Measurements from ENCODE around the gene ARID5B.

The ARID5B gene

DNA sequence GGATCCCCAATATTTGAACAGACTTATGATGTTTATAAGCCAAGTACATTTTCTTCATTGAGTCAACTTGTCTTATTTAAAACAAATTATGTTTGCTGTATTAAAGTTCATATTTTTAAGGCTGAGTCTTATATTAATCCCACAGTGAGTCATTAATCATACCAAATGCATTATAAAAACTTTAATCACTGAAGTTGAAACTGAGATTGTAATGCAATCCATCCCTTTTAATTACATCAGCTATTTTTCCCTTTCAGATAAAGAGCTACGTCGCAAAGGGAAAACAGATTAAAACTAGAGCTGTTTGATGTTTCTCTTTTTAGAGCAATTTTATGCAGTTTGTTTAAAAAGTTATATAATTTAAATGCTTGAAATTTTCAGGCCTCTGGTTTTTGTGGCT, 183.0 kb downstream of the ARID5B start:
- Histone ChIP-seq H3F3A (ENCODE audit: insufficient read depth, low read length) (no peaks in the 10 kb centered on the region), H2AFZ (ENCODE audit: low read length) (no peak overlapping the region), H3K4me2 (ENCODE audit: low read depth, low read length) (no peak overlapping the region), H4K20me1 (ENCODE audit: insufficient read depth, low read length) (peaks cover 4% of the 10 kb centered on the region; the same call in 1 of the 2 replicates), H3K27me3 (replicated peaks; ENCODE audit: insufficient read depth, low read length) (no peaks in the 10 kb centered on the region), H3K4me3 (ENCODE audit: low read length) (no peak overlapping the region), H3K36me3 (replicated peaks; ENCODE audit: insufficient read depth, low read length) (peaks cover 20% of the 10 kb centered on the region), H3K4me1 (ENCODE audit: low read length) (peaks cover 12% of the 10 kb centered on the region), H3K9ac (ENCODE audit: low read length) (no peak overlapping the region), H3K79me2 (ENCODE audit: low read length) (peaks cover 83% of the 10 kb centered on the region), H3K27ac (ENCODE audit: low read length) (no peak overlapping the region), H3K9me2 (replicated peaks; ENCODE audit: insufficient read depth, low read length) (no peaks in the 10 kb centered on the region), H3K9me3 (replicated peaks; ENCODE audit: insufficient read depth, low read length) (no peaks in the 10 kb centered on the region)
- no peak for DNase-seq
- TF ChIP-seq EZH2 (optimal IDR thresholded peaks at IDR 0.05; ENCODE audit: low read depth, low read length) (no peak), EZH2phosphoT487 (IDR thresholded peaks at IDR 0.05; ENCODE audit: low read length) (no peak)
- TF ChIP-seq, protein P1, sequence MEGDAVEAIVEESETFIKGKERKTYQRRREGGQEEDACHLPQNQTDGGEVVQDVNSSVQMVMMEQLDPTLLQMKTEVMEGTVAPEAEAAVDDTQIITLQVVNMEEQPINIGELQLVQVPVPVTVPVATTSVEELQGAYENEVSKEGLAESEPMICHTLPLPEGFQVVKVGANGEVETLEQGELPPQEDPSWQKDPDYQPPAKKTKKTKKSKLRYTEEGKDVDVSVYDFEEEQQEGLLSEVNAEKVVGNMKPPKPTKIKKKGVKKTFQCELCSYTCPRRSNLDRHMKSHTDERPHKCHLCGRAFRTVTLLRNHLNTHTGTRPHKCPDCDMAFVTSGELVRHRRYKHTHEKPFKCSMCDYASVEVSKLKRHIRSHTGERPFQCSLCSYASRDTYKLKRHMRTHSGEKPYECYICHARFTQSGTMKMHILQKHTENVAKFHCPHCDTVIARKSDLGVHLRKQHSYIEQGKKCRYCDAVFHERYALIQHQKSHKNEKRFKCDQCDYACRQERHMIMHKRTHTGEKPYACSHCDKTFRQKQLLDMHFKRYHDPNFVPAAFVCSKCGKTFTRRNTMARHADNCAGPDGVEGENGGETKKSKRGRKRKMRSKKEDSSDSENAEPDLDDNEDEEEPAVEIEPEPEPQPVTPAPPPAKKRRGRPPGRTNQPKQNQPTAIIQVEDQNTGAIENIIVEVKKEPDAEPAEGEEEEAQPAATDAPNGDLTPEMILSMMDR (IDR thresholded peaks at IDR 0.05; ENCODE audit: low read length), result no peak

DNA sequence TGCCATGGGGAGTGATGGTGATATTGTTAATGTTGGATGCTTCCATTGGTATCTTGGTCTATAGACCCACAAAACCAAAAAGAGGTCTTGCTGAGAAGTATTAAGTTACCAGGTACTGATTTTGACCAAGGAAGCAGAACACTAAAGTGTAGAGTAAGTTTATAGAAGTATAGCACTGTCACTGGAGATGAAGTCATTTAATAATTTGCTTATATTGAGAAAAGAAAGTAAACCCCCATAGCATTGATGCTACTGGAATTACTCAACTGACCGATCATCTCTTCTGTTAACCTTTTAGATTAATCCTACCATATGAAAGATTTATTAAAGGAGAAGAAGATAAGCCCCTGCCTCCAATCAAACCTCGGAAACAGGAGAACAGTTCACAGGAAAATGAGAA, 183.9 kb downstream of the ARID5B start:
- no peak overlapping the region for H3K4me2 ChIP-seq (ENCODE audit: low read depth, low read length)
- peaks cover 81% of the 10 kb centered on the region for H3K79me2 ChIP-seq (ENCODE audit: low read length)
- H3K4me3 ChIP-seq (ENCODE audit: low read length), result no peak overlapping the region
- H3K27ac ChIP-seq (ENCODE audit: low read length), result no peak overlapping the region
- no peaks in the 10 kb centered on the region for H3K9me3 ChIP-seq (replicated peaks; ENCODE audit: insufficient read depth, low read length)
- DNase-seq, result no peak
- H3K9me2 ChIP-seq (replicated peaks; ENCODE audit: insufficient read depth, low read length), result no peaks in the 10 kb centered on the region
- peaks cover 28% of the 10 kb centered on the region for H3K36me3 ChIP-seq (replicated peaks; ENCODE audit: insufficient read depth, low read length)
- H3K4me1 ChIP-seq (ENCODE audit: low read length), result peaks cover 10% of the 10 kb centered on the region
- no peak for TF ChIP-seq EZH2 (optimal IDR thresholded peaks at IDR 0.05; ENCODE audit: low read depth, low read length)
- TF ChIP-seq, protein P1 (IDR thresholded peaks at IDR 0.05; ENCODE audit: low read length), result no peak
- TF ChIP-seq EZH2phosphoT487 (IDR thresholded peaks at IDR 0.05; ENCODE audit: low read length), result no peak
- H3K27me3 ChIP-seq (replicated peaks; ENCODE audit: insufficient read depth, low read length), result no peaks in the 10 kb centered on the region
- no peak overlapping the region for H2AFZ ChIP-seq (ENCODE audit: low read length)
- H4K20me1 ChIP-seq (ENCODE audit: insufficient read depth, low read length), result peaks cover 4% of the 10 kb centered on the region; the same call in 1 of the 2 replicates
- H3K9ac ChIP-seq (ENCODE audit: low read length), result no peak overlapping the region
- H3F3A ChIP-seq (ENCODE audit: insufficient read depth, low read length), result no peaks in the 10 kb centered on the region

DNA sequence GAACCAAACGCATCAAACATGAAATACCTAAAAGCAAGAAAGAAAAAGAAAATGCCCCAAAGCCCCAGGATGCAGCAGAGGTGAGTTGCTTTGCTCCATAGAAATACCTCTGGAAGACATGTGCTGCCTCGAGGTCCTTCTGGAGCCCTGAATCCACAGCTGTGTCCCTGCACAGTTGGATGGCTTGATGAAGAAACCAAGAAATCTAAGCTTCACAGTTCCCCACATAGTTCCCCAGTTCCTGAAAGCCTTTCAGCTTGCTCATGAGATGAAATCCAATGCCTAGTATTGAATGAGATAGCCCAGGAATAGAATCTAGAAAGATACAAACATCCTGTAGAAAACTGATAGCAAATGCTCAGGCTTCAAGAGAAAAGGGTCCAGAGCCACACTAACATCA, 184.3 kb downstream of the ARID5B start:
- DNase-seq, result no peak
- no peaks in the 10 kb centered on the region for H3K27me3 ChIP-seq (replicated peaks; ENCODE audit: insufficient read depth, low read length)
- no peaks in the 10 kb centered on the region for H3K9me2 ChIP-seq (replicated peaks; ENCODE audit: insufficient read depth, low read length)
- H3K9me3 ChIP-seq (replicated peaks; ENCODE audit: insufficient read depth, low read length), result no peaks in the 10 kb centered on the region
- H3K27ac ChIP-seq (ENCODE audit: low read length), result no peak overlapping the region
- peaks cover 9% of the 10 kb centered on the region for H3K4me1 ChIP-seq (ENCODE audit: low read length)
- TF ChIP-seq EZH2 (optimal IDR thresholded peaks at IDR 0.05; ENCODE audit: low read depth, low read length) (no peak), EZH2phosphoT487 (IDR thresholded peaks at IDR 0.05; ENCODE audit: low read length) (no peak)
- TF ChIP-seq, protein P1 (IDR thresholded peaks at IDR 0.05; ENCODE audit: low read length), result no peak
- no peak overlapping the region for H2AFZ ChIP-seq (ENCODE audit: low read length)
- H3K4me2 ChIP-seq (ENCODE audit: low read depth, low read length), result no peak overlapping the region
- H3K36me3 ChIP-seq (replicated peaks; ENCODE audit: insufficient read depth, low read length), result peaks cover 28% of the 10 kb centered on the region
- no peak overlapping the region for H3K9ac ChIP-seq (ENCODE audit: low read length)
- peaks cover 81% of the 10 kb centered on the region for H3K79me2 ChIP-seq (ENCODE audit: low read length)
- H4K20me1 ChIP-seq (ENCODE audit: insufficient read depth, low read length), result peaks cover 4% of the 10 kb centered on the region; the same call in 1 of the 2 replicates
- no peak overlapping the region for H3K4me3 ChIP-seq (ENCODE audit: low read length)
- H3F3A ChIP-seq (ENCODE audit: insufficient read depth, low read length), result no peaks in the 10 kb centered on the region
